HepG2 (cell line): ENCODE results near the gene VSIG10L. TPM values are rescaled to one million over a fixed set of nuclear protein-coding genes. Genes with fewer than 3 reads are reported as not detected.

ENCODE experiments used
- AGO1 ChIP-seq: fragments of 200-400 bp; formaldehyde crosslinking; IDR thresholded peaks from 2 replicates; pipeline ENCODE4 v1.6.1; 2017; ENCODE audit warnings: mild to moderate bottlenecking, low read depth, low read length, moderate library complexity; ENCODE audit not compliant: poor library complexity, severe bottlenecking
- ARID5B ChIP-seq: IDR thresholded peaks from 2 replicates; pipeline ENCODE4 v1.4.0; 2020; ENCODE audit warnings: mild to moderate bottlenecking, missing genetic modification reagents
- CENPBD1 ChIP-seq: sonication (generic); formaldehyde crosslinking; IDR thresholded peaks from 2 replicates; pipeline ENCODE4 v1.8.0; 2022; ENCODE audit warnings: missing genetic modification reagents, low read depth, mild to moderate bottlenecking, borderline replicate concordance
- CTCF ChIP-seq: sonication (generic); formaldehyde crosslinking; IDR thresholded peaks from 2 replicates; pipeline ENCODE4 v1.5.0; 2020; ENCODE audit warnings: mild to moderate bottlenecking, missing genetic modification reagents, moderate library complexity
- FOXO4 ChIP-seq: sonication (generic); formaldehyde crosslinking; conservative IDR thresholded peaks from 2 replicates; pipeline ENCODE4 v1.8.1; 2023; ENCODE audit warnings: missing genetic modification reagents
- KDM2A ChIP-seq: sonication (generic); formaldehyde crosslinking; IDR thresholded peaks from 2 replicates; pipeline ENCODE4 v1.4.0; 2020; ENCODE audit warnings: low read depth, missing genetic modification reagents, borderline replicate concordance
- MAX ChIP-seq: IDR thresholded peaks from 2 replicates; pipeline ENCODE4 v1.6.1; 2012; ENCODE audit warnings: inconsistent platforms
- PAF1 ChIP-seq: IDR thresholded peaks from 2 replicates; pipeline ENCODE4 v1.6.1; 2016; ENCODE audit warnings: missing genetic modification reagents, missing compliant biosample characterization
- REST ChIP-seq, 2 experiments: IDR thresholded peaks; 2 replicates each; pipeline ENCODE4 v1.6.1; 2011 to 2012; ENCODE audit warnings: low read length in 2 of 2, borderline replicate concordance in 1 of 2, low read depth in 1 of 2, mild to moderate bottlenecking in 1 of 2, moderate library complexity in 1 of 2
- ZFP90 ChIP-seq: sonication (generic); formaldehyde crosslinking; IDR thresholded peaks from 2 replicates; pipeline ENCODE4 v1.8.0; 2022; ENCODE audit warnings: missing genetic modification reagents, mild to moderate bottlenecking, inconsistent platforms, borderline replicate concordance
- ZNF331 ChIP-seq: sonication (generic); formaldehyde crosslinking; IDR thresholded peaks from 2 replicates; pipeline ENCODE4 v1.4.0; 2020; ENCODE audit warnings: missing genetic modification reagents
- ZNF639 ChIP-seq: conservative IDR thresholded peaks from 2 replicates; pipeline ENCODE4 v1.6.1; 2018; ENCODE audit warnings: missing genetic modification reagents
- ZNF724P ChIP-seq: sonication (generic); formaldehyde crosslinking; IDR thresholded peaks from 2 replicates; pipeline ENCODE4 v1.8.0; 2022; ENCODE audit warnings: missing genetic modification reagents, borderline replicate concordance
- ZNF747 ChIP-seq: sonication (generic); formaldehyde crosslinking; IDR thresholded peaks from 2 replicates; pipeline ENCODE4 v1.8.1; 2023; ENCODE audit warnings: missing genetic modification reagents, mild to moderate bottlenecking, borderline replicate concordance
- polyA plus RNA-seq, 8 experiments: library from polyadenylated mRNA; depleted of rRNA in 3 of 8; stranded (reverse) in 7 of 8; unstranded in 1 of 8; fragments of >200 nt; fragmentation: Illumina TruSeq in 4 of 8; extraction: Trizol in 4 of 8; gene quantifications; 2 replicates each; pipeline versions ENCODE4 v1.2.1 to v1.2.3, GENCODE V29; 2011 to 2016; ENCODE audit warnings: low read depth in 4 of 8, missing spikeins in 1 of 8, mixed read lengths in 1 of 8; ENCODE audit not compliant: insufficient read depth in 1 of 8
- total RNA-seq, 5 experiments: library from RNA; depleted of rRNA; stranded (reverse); fragments of >200 nt; fragmentation: Illumina TruSeq; extraction: Trizol; gene quantifications; 2 replicates each; pipeline ENCODE4 v1.2.3, GENCODE V29; 2016; ENCODE audit warnings: low read depth in 1 of 5

VSIG10L gene
- total and polyA plus RNA-seq, 2 of the 13 experiments (the other 11 are each of a cell fraction or from before 2014, with no cell fraction given): 2.7 to 8.5 TPM

GRCh38 chr19:51338563-51339312 lies 3.2 kb downstream of the VSIG10L start (continued):
- TF ChIP-seq ARID5B (CRISPR knock-in tag) (0 out of 2 replicates have a peak, but pooled peaks have one; percentile 13), MAX (peak; percentile 61; the same call in 1 of the 2 replicates), ZNF331 (peak; percentile 43; the same call in 1 of the 2 replicates), REST (IDR thresholded peaks at IDR 0.05; ENCODE audit: borderline replicate concordance in 1 of 2, low read depth in 1 of 2, low read length in 2 of 2) (no peak), ZFP90 (CRISPR knock-in tag) (no peak), PAF1 (CRISPR knock-in tag) (no peak), CENPBD1 (CRISPR knock-in tag) (no peak), AGO1 (peak; percentile 51), CTCF (CRISPR knock-in tag) (peak; percentile 96), ZNF724P (CRISPR knock-in tag) (0 out of 2 replicates have a peak, but pooled peaks have one; percentile 13), KDM2A (CRISPR knock-in tag) (peak; percentile 84; the same call in 1 of the 2 replicates), ZNF639 (CRISPR knock-in tag) (no peak), FOXO4 (no peak), ZNF747 (peak; percentile 43; the same call in 1 of the 2 replicates)
